Umbilical cord (tissue), 2 donors: ENCODE results near the gene KAT6B. TPM values are rescaled to one million over a fixed set of nuclear protein-coding genes. Genes with fewer than 3 reads are reported as not detected.
A peak's percentile ranks its signal among the peaks of the same experiment; 100 is the strongest.
"Not testable (repeated sequence)": the region's sequence is repeated elsewhere in the genome, so short reads cannot be mapped to it uniquely, and the experiment has no call there.

ENCODE experiments used
- DNase-seq: peaks from one replicate; pipeline ENCODE4 v3.0.0-alpha.2; 2015; ENCODE audit warnings: low spot score
- total RNA-seq: library from RNA; depleted of rRNA; stranded (reverse); fragments of >200 nt; gene quantifications from one replicate; pipeline ENCODE4 v1.2.3, GENCODE V29; 2014; ENCODE audit warnings: low replicate concordance; ENCODE audit not compliant: insufficient read depth

The KAT6B gene
- total RNA-seq, 1 donor from 2014 or later, result 84.0 TPM

- no peak for DNase-seq
Measured at GRCh38 chr10:74857586-74857985, 31.2 kb downstream of the KAT6B start.

GRCh38 chr10:74859546-74859945 is 33.1 kb downstream of the KAT6B start:
- no peak for DNase-seq

GRCh38 chr10:74862625-74863024 is 36.2 kb downstream of the KAT6B start:
- DNase-seq, result no peak

- no peak for DNase-seq
Measured at GRCh38 chr10:74863551-74863950, 37.2 kb downstream of the KAT6B start.

- no peak for DNase-seq
Measured at GRCh38 chr10:74867351-74867750, 41.0 kb downstream of the KAT6B start.

- no peak for DNase-seq
Measured at GRCh38 chr10:74868392-74868977, 42.1 kb downstream of the KAT6B start.

- no peak for DNase-seq
Measured at GRCh38 chr10:74869635-74870034, 43.2 kb downstream of the KAT6B start.

GRCh38 chr10:74870191-74870590 is 43.8 kb downstream of the KAT6B start:
- no peak for DNase-seq

GRCh38 chr10:74871595-74872382 is 45.4 kb downstream of the KAT6B start:
- DNase-seq, result peak; percentile 11

- no peak for DNase-seq
Measured at GRCh38 chr10:74873803-74874454, 47.5 kb downstream of the KAT6B start.

GRCh38 chr10:74874649-74875048 is 48.2 kb downstream of the KAT6B start:
- no peak for DNase-seq

GRCh38 chr10:74875068-74875467 is 48.7 kb downstream of the KAT6B start:
- no peak for DNase-seq

- DNase-seq, result no peak
Measured at GRCh38 chr10:74875966-74876365, 49.6 kb downstream of the KAT6B start.

GRCh38 chr10:74877054-74877453 is 50.7 kb downstream of the KAT6B start:
- DNase-seq, result not testable (repeated sequence)

- no peak for DNase-seq
Measured at GRCh38 chr10:74877898-74878297, 51.5 kb downstream of the KAT6B start.

- DNase-seq, result no peak
Measured at GRCh38 chr10:74880041-74880440, 53.6 kb downstream of the KAT6B start.

GRCh38 chr10:74881253-74881884 is 55.0 kb downstream of the KAT6B start:
- DNase-seq, result no peak

GRCh38 chr10:74882427-74882826 is 56.0 kb downstream of the KAT6B start:
- DNase-seq, result no peak

- DNase-seq, result no peak
Measured at GRCh38 chr10:74882831-74883230, 56.4 kb downstream of the KAT6B start.

- no peak for DNase-seq
Measured at GRCh38 chr10:74883428-74883827, 57.0 kb downstream of the KAT6B start.

GRCh38 chr10:74887614-74888284 is 61.3 kb downstream of the KAT6B start:
- DNase-seq, result no peak
